DMS79 treated with DMSO at 0.1 percent for 48 hours (cell line): ENCODE measurements around the gene GRID2.
A peak's percentile ranks its signal among the peaks of the same experiment; 100 is the strongest.

Experiments used
- DNase-seq: peaks from one replicate; lab custom pipeline; 2025; lab: John Stamatoyannopoulos, UW

The GRID2 gene

GRCh38 chr4:93502991-93503390, 1199.2 kb downstream of the GRID2 start:
- DNase-seq, result no peak

- no peak for DNase-seq
Measured at GRCh38 chr4:93513851-93514250, 1210.1 kb downstream of the GRID2 start.

- no peak for DNase-seq
Measured at GRCh38 chr4:93515208-93515607, 1211.4 kb downstream of the GRID2 start.

- no peak for DNase-seq
Measured at GRCh38 chr4:93529692-93530372, 1226.1 kb downstream of the GRID2 start.

- no peak for DNase-seq
Measured at GRCh38 chr4:93532234-93532633, 1228.5 kb downstream of the GRID2 start.

GRCh38 chr4:93540562-93540961, 1236.8 kb downstream of the GRID2 start:
- no peak for DNase-seq

- no peak for DNase-seq
Measured at GRCh38 chr4:93561842-93562241, 1258.1 kb downstream of the GRID2 start.

- no peak for DNase-seq
Measured at GRCh38 chr4:93568758-93569157, 1265.0 kb downstream of the GRID2 start.

GRCh38 chr4:93573285-93573684, 1269.5 kb downstream of the GRID2 start:
- DNase-seq, result no peak

- DNase-seq, result no peak
Measured at GRCh38 chr4:93578942-93579341, 1275.2 kb downstream of the GRID2 start.

- DNase-seq, result no peak
Measured at GRCh38 chr4:93605163-93605562, 1301.4 kb downstream of the GRID2 start.

- no peak for DNase-seq
Measured at GRCh38 chr4:93617606-93618005, 1313.8 kb downstream of the GRID2 start.

GRCh38 chr4:93633721-93634120, 1330.0 kb downstream of the GRID2 start:
- no peak for DNase-seq

GRCh38 chr4:93635943-93636342, 1332.2 kb downstream of the GRID2 start:
- DNase-seq, result no peak

- no peak for DNase-seq
Measured at GRCh38 chr4:93645120-93645519, 1341.4 kb downstream of the GRID2 start.

- DNase-seq, result peak; percentile 5
Measured at GRCh38 chr4:93646233-93646930, 1342.6 kb downstream of the GRID2 start.

- no peak for DNase-seq
Measured at GRCh38 chr4:93648258-93648657, 1344.5 kb downstream of the GRID2 start.

- no peak for DNase-seq
Measured at GRCh38 chr4:93649828-93650227, 1346.1 kb downstream of the GRID2 start.

GRCh38 chr4:93654211-93654610, 1350.4 kb downstream of the GRID2 start:
- DNase-seq, result no peak

- DNase-seq, result peak; percentile 93
Measured at GRCh38 chr4:93657527-93657926, 1353.8 kb downstream of the GRID2 start.

- peak; percentile 81 for DNase-seq
Measured at GRCh38 chr4:93658443-93658842, 1354.7 kb downstream of the GRID2 start.

GRCh38 chr4:93659629-93660028, 1355.9 kb downstream of the GRID2 start:
- DNase-seq, result no peak

GRCh38 chr4:93660036-93660435, 1356.3 kb downstream of the GRID2 start:
- no peak for DNase-seq

- no peak for DNase-seq
Measured at GRCh38 chr4:93670434-93670833, 1366.7 kb downstream of the GRID2 start.
